GF-D8 (cell line): ENCODE data around the gene GKAP1.
A peak's percentile ranks its signal among the peaks of the same experiment; 100 is the strongest.
"Not testable (repeated sequence)": the region's sequence is repeated elsewhere in the genome, so short reads cannot be mapped to it uniquely, and the experiment has no call there.

ENCODE experiments used
- DNase-seq: peaks from one replicate; lab custom pipeline; 2025; lab: John Stamatoyannopoulos, UW

Gene GKAP1

GRCh38 chr9:83817356-83818278 is at the start of gene GKAP1:
TSS of gene GKAP1 (minus strand) at chr9:83817769. CDS start at chr9:83806517, 11,252 bp downstream.
- DNase-seq = peak; percentile 51

- not testable (repeated sequence) for DNase-seq
These were observed 32.3 kb upstream of the GKAP1 start for GRCh38 chr9:83849895-83850294.

DNA sequence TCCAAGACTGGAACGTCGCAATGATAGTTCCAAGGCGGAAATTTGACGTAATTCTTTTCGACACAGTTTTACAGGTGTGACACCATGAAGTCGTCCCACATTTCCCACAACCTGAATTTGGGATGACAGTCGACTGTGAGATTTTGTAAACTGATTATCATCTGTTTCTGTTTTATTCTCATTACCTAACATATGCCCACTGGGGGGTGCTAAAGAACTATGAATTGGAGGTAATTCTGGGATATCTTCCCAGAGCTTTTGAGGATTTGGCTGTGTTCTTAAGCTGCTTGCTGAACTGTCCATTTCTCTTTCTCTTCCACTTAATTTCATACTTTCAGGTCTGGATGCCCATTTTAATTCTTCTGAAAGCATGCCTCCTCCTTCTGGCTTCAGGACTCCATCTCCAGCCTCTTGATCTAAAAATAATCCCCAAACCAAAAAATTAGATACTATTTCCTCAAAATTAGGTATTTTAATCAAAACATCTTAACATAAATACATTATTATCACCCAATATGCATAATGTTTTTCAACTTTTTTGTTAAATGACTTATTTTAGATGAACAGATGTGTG is 19.6 kb upstream of the GKAP1 start:
- DNase-seq = not testable (repeated sequence)

GRCh38 chr9:83830426-83831071 is 13.0 kb upstream of the GKAP1 start:
- DNase-seq = not testable (repeated sequence)

GRCh38 chr9:83824986-83825623 is 7.5 kb upstream of the GKAP1 start:
- not testable (repeated sequence) for DNase-seq

- DNase-seq = not testable (repeated sequence)
These were observed 586 bp downstream of the GKAP1 start for GRCh38 chr9:83817011-83817355.

- DNase-seq = not testable (repeated sequence)
These were observed 2.4 kb downstream of the GKAP1 start for GRCh38 chr9:83815120-83815519.

- DNase-seq = not testable (repeated sequence)
These were observed 8.4 kb downstream of the GKAP1 start for GRCh38 chr9:83809213-83809612.

GRCh38 chr9:83804454-83804853 is 13.1 kb downstream of the GKAP1 start:
- DNase-seq = not testable (repeated sequence)

- not testable (repeated sequence) for DNase-seq
These were observed 13.6 kb downstream of the GKAP1 start for GRCh38 chr9:83803941-83804340.

DNA sequence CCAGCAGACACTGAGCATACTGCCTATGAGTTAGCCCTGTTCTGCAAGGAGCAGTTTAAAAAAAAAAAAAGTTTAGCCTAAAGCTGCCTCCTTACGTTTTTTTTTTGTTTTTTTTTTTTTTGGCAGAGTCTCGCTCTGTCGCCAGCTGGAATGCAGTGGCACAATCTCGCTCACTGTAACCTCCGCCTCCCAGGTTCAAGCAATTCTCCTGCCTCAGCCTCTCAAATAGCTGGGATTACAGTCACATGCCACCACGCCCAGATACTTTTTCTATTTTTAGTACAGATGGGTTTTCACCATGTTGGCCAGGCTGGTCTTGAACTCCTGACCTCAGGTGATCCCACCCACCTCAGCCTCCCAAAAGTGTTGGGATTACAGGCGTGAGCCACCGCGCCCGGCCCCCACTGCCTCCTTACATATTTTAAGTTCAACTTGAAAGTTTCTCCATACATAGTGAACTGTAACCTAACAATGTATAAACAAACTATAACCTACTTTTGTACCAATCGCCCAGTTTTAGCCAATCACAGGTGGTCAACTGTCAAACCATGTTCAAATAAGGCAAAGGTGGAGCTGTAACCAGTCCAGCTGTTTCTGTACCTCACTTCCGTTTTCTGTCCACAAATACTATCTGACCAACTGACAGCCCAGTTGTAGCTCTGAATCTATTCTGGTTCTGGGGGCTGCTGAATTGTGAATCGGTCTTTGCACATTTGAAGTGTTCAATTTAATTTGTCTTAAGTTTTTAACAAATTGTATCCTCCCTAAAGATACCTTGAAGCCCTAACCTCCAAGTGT is 17.1 kb downstream of the GKAP1 start:
- no peak for DNase-seq

GRCh38 chr9:83794051-83794450 is 23.5 kb downstream of the GKAP1 start:
- DNase-seq = no peak

DNA sequence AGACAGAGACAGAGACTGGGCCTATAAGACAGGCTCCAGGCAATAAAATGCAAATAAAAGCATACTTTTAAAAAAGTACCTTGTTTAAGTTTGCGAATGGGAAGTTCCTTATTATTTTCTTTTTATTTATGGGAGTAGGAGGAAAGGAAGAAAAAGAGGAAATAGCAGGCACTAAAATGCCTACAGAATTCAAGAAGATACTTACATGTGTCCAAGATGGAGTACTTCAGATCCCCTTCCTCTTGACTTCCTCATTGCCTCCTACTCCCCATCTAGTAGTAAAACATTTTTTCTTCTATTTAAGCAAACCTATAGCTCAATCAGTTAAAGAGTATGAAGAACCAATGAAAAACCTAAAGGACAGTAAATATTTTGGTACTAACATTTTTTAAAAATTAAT is 24.8 kb downstream of the GKAP1 start:
- no peak for DNase-seq

- no peak for DNase-seq
These were observed 39.4 kb downstream of the GKAP1 start for GRCh38 chr9:83778164-83778563.

DNA sequence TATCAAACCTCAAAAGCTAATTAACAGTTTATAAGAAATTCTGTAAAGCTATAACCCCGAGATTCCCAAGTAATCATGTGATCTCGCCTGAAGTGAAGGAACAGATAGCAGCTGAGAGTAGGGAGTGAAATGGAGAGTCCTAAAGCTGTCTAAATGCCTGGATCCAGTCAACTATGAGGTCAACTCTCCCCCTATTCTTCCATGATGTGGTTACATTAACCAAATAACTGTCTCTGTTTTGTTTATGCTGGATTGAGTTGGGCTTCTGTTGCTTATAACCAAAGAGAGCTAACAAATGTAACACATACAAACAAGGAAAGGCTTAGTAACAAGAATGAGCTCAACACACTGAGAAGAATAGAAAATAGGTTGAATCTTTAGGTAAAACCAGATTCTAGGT is 41.6 kb downstream of the GKAP1 start:
- DNase-seq = no peak

- DNase-seq = no peak
These were observed 44.7 kb downstream of the GKAP1 start for GRCh38 chr9:83772860-83773259.

DNA sequence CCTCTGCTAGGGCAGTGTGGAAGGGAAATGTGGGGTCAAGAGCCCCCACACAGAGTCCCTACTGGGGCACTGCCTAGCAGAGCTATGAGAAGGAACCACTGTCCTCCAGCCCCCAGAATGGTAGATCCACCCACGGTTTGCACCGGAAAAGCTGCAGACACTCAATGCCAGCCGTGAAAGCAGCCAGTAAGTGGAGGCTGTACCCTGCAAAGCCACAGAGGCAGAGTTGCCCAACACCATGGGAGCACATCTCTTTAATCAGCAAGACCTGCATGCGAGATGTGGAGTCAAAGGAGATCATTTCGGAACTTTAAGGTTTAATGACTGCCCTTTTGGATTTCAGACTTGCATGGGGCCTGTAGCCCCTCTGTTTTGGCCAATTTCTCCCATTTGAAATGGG is 52.2 kb downstream of the GKAP1 start:
- DNase-seq = peak; percentile 43

DNA sequence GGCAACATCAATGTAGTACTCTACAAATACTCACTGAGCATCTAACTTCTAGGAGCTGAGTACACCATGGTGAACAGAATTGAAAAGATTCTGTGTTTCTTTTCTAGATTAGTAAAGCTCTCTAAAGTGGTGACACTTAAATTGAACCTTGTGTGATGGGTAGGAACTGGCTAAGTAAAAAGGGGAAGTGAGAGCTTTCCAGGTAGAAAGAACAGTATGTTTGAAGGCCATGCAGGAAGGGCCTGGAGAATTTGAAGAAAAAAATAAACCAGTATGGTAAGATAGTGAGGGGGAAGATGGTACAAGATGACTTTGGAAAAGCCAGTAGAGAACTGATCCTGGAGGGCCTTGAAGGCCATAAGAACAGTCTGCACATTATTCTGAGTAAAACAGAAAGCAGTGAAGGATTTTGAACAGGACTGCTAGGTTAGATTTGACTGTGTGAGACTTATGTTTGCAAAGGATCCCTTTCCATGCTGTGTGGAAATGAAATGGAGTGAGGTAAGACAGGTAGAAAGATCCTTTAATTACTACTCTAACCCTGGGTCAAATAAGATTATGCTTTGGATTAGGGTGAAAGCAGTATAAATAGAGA is 63.1 kb downstream of the GKAP1 start:
- DNase-seq = no peak

DNA sequence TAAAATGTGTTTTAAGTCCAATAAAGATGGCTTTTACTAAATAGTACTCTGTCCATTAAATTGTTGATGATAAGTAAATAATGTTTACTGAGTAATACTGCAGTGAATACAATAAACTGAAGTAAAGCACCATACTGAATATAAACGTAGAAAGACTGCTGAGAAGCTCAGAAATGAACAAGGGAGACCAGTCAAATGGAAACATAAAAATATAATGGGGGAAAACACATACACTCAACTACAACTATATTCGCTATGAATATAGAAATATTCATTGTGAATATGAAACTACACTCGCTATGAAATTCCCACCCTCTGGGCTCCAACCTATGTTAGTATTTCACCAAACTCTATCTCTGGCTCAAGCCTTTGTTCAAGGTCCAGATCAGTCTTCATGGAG is 67.9 kb downstream of the GKAP1 start:
- DNase-seq = no peak

GRCh38 chr9:83744206-83744605 is 73.4 kb downstream of the GKAP1 start:
- DNase-seq = no peak

DNA sequence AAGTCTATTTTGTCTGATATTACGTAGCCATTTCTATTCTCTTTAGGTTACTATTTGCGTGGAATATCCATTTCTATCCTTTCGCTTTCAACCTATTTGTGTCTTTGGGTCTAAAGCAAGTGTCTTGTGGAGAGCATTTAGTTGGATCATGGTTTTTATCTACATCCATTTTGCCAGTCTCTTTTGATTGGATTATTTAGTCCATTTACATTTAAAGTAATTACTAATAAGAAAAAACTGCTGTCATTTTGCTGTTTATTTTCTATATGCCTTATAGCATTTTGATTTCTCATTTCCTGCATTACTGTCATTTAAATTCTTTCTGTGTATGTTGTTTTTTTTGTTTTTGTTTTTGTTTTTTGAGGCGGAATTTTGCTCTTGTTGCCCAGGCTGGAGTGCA is 83.8 kb downstream of the GKAP1 start:
- DNase-seq = no peak
